KBM-7 (cell line): ENCODE data around the gene IQGAP1.
"Not testable (repeated sequence)": the region's sequence is repeated elsewhere in the genome, so short reads cannot be mapped to it uniquely, and the experiment has no call there.

Source experiments
- DNase-seq: peaks from one replicate; pipeline ENCODE4 v3.0.0-alpha.2; 2015
- in situ Hi-C: fragments of 300-500 bp; cut with MboI; formaldehyde crosslinking; loops from 2 replicates; pipeline ENCODE4 v1.14.3; 2020; ENCODE audit warnings: low sequenced_read_pairs, low pct_unique_long_range_greater_than_20kb, mixed read lengths

Gene IQGAP1

DNA sequence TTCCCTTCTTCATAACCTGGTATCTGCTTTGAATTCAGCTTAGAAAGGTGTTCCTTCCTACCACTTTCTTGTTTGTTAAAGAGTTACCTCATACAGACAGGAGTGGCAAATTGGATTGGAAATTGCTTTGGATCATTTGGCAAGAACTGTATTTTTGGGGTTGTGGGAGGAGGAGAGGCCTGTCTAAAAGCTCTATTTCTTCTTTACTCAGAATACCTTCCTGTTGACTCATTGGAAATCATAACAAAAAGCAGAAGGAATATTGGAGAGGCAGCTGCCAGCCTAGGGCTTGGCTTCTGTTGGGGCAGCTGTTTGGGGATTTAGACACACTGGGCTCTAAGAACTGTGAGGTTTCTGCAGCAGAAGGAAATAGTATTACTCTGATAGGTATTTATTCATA lies 14.2 kb downstream of the IQGAP1 start:
- in situ Hi-C loops: no loop called here
- DNase-seq: peak; percentile 64

DNA sequence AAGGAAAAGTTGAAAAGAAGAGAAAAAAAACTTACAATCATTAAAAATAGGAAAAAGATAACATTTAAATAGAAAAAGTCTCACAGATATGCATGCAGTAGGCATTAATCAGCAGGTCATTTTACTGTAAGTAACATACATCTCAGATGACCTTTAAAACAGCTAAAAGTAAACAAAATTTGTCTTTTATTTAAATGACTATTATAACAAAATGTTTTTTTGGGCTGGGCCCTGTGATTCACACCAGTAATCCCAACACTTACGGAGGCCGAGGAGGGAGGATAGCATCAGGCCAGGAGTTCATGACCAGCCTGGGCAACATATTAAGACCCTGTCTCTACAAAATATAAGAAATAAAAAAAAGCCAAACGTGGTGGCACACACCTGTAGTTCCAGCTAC lies 14.7 kb downstream of the IQGAP1 start:
- in situ Hi-C loops: no loop called here
- no peak for DNase-seq

- in situ Hi-C loops: no loop called here
Observed at GRCh38 chr15:90405055-90405607, 17.1 kb downstream of the IQGAP1 start.

GRCh38 chr15:90407336-90407735 lies 19.3 kb downstream of the IQGAP1 start:
- no peak for DNase-seq
- in situ Hi-C loops: no loop called here

More at GRCh38 chr15:90405055-90405607, 17.1 kb downstream of the IQGAP1 start:
- DNase-seq: no peak

GRCh38 chr15:90407871-90408317 lies 19.9 kb downstream of the IQGAP1 start:
- no peak for DNase-seq
- in situ Hi-C loops: no loop called here

DNA sequence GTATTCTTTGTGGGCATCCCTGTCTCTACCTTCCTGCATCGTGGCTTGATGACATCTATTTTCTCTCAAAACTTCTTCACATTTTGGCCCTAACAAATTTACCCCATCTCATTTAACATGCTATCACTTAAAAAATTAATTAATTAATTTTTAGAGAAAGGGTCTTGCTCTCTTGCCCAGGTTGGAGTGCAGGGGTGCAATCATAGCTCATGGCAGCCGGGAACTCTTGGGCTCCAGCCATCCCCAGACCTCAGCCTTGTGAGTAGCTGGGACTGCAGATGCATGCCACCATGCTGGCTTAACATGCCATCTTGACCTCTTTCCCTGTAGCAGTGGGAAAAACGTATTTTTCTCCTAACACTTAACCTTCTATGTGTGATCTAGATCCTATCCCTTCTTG lies 20.6 kb downstream of the IQGAP1 start:
- no peak for DNase-seq
- in situ Hi-C loops: no loop called here

- DNase-seq, in situ Hi-C loops: not testable (repeated sequence)
Observed at GRCh38 chr15:90409587-90409986, 21.5 kb downstream of the IQGAP1 start.

GRCh38 chr15:90410316-90410715 lies 22.3 kb downstream of the IQGAP1 start:
- in situ Hi-C loops, DNase-seq: not testable (repeated sequence)

GRCh38 chr15:90411176-90411575 lies 23.1 kb downstream of the IQGAP1 start:
- DNase-seq: no peak
- in situ Hi-C loops: no loop called here

DNA sequence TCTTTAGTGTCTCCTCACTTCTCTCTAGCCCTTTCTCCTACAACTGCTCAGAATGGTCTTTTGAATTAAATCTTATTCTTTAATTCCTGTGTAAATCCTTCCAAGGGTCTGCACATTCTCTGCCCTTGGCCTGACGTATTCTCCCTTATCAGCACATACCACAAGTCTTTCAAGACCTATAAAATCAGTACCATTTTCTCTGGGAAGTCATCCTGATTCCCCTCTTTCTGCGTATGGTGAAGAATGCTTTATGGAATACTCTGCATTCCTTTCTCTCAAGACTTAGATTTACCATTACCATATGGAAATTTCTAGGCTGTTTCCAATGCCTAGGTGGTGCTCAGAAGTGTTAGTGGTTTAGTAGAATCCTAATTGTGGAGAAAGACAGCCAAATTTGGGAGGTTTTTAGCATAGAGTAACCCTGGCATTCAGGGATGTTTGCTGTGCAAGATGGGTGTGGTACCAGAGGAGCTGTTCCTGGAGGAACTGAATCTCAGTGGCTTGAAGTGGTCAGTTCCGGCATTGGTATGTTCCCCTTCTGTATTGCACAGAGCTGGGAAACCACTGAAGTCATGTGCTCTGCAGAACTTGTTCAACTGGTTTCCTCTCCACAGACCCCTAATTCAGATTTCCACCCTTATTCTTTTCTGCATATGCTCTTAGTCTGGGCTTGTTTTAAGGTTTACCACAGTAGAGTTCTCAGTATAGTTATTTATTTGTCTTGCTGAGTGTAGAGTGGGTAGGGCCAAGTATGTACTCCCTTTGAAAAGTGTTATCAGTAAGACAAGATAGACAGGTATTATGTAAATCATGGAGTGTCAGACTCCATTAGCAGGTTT lies 24.5 kb downstream of the IQGAP1 start:
- in situ Hi-C loops: no loop called here
- DNase-seq: peak; percentile 64

- DNase-seq: peak; percentile 12
- in situ Hi-C loops: no loop called here
Observed at GRCh38 chr15:90413411-90414379, 25.7 kb downstream of the IQGAP1 start.

- DNase-seq: no peak
- in situ Hi-C loops: no loop called here
Observed at GRCh38 chr15:90414408-90415028, 26.5 kb downstream of the IQGAP1 start.

DNA sequence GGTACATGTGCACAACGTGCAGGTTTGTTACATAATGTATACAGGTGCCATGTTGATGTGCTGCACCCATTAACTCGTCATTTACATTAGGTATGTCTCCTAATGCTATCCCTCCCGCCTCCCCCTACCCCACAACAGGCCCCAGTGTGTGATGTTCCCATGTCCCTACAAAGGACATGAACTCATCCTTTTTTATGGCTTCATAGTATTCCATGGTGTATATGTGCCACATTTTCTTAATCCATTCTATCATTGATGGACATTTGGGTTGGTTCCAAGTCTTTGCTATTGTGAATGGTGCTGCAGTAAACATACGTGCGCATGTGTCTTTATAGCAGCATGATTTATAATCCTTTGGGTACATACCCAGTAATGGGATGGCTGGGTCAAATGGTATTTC lies 28.0 kb downstream of the IQGAP1 start:
- in situ Hi-C loops, DNase-seq: not testable (repeated sequence)

- peak; percentile 18 for DNase-seq
- in situ Hi-C loops: no loop called here
Observed at GRCh38 chr15:90418627-90419026, 30.6 kb downstream of the IQGAP1 start.

- DNase-seq: no peak
- in situ Hi-C loops: no loop called here
Observed at GRCh38 chr15:90419206-90419605, 31.2 kb downstream of the IQGAP1 start.

DNA sequence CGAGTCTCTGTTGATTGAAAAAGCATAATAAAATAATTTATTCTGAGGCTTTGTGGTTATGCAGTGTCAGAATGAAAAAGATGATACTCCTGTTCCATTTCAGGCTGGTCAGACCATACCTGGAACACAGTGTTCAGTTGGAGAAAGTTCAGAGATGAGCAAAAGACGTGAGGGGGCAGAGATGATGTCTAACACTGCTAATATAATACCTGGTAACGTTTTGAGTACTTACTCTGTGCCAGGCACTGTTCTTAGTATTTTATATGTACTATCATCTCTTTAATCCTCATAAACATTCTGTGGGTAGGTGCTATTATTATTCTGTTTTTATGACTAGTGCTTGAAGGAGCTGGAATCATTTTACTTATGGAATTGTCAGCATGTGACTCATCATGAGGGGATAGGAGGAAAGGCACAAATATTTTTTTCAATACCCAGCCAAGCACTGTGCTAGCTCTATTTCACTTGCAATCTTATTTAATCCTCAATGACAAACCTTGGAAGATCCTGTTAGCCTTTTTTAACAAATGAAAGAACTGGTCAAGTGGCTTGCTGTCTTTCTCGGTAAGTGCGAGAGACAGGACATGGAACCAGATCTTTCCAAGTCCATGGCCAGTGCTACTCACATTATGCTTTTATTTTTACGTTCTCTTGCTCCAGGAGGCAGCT lies 31.8 kb downstream of the IQGAP1 start:
- in situ Hi-C loops: no loop called here
- DNase-seq: no peak

- in situ Hi-C loops: no loop called here
- DNase-seq: no peak
Observed at GRCh38 chr15:90420451-90420850, 32.4 kb downstream of the IQGAP1 start.

DNA sequence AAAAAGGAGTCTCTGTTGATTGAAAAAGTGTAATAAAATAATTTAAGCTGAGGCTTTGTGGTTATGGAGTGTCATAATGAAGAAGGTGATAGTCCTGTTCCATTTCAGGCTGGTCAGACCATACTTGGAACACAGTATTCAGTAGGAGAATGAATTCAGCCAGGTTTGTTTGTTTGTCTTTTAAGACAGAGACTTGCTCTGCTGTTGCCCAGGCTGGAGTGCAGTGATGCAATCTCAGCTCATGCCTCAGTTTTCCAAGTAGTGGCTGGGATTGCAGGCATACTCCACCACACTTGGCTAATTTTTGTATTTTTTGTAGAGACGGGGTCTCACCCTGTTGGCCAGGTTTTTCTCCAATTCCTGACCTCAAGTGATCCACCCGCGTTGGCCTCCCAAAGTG lies 33.5 kb downstream of the IQGAP1 start:
- DNase-seq: no peak
- in situ Hi-C loops: no loop called here

DNA sequence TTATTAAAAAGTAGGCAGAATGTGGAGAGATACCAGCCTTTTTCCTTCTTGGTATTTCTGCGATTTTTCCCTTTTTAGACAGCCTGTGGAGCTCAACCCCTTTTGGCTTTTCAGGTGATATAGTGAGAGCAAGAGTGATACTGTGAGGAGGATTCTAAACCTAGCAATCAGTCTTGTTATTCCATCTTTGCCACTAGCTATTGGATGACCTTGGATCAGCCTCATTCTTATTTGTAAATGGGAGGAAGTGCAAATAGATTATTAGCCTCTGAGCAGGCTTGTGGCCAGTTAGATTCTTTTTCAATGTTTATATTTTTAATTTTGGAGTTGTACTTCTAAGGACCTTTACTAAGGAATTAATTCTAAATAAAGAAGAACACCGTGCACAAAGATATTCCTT lies 34.0 kb downstream of the IQGAP1 start:
- in situ Hi-C loops: no loop called here
- DNase-seq: no peak
